SK-MEL-5 (cell line): Measurements from ENCODE around the gene TMEM52. TPM values are rescaled to one million over a fixed set of nuclear protein-coding genes. Genes with fewer than 3 reads are reported as not detected.

Experiments used
- DNase-seq: peaks from one replicate; pipeline ENCODE4 v3.0.0-alpha.2; 2016; ENCODE audit warnings: low read depth, low spot score
- in situ Hi-C: cut with HindIII; loops from 2 replicates; pipeline ENCODE4 v1.10.0; 2016; ENCODE audit warnings: low sequenced_read_pairs, high pct_unique_total_duplicates, low pct_unique_long_range_greater_than_20kb
- total RNA-seq: library from RNA; depleted of rRNA; stranded (reverse); fragments of >200 nt; shearing (Covaris generic); gene quantifications from 2 replicates; pipeline ENCODE4 v1.2.3, GENCODE V29; 2014

Gene TMEM52
- total RNA-seq, 1 experiment from 2014 or later = not detected

DNA sequence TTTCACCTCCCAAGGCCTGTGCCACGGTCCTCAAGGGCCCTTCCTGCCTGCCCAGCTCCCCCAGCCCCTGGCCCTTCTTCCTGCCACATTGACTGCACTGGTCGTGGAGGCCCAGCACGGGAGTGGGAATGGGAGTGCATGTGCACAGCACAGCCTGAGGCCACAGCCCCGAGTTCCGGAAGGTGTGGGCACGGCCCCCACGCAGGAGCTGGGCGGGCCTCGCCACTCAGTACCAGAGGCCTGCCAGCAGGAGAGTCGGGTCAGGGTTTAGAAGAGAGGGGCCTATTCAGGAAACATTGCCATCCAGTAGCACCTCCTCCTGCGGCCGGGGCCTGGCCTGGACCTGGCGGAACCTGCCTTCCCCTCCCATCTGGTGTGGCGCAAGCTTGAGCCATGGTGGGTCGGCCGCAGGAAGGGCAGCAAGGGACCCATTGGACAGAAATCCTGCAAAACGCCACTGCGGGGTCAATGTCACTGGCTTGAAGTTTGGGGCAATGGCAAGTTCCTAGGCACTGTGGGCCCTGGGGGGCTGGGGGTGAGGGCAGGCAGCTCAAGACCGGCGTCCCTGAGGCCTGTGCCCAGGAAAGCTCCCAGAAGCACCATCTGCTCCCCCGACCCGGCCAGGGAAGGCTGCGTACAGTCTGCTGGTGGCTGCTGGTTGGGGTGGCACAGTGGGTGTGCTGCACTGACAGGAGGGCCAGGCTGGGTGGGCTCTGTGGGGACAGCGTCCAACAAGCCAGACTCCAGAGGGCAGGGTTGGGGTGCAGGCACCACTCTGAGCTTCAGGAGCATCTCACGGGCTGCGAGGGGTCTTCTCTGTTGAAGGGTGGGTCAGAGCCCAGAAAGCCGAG is 1.8 kb upstream of the TMEM52 start:
- in situ Hi-C loops = no loop called here

DNA sequence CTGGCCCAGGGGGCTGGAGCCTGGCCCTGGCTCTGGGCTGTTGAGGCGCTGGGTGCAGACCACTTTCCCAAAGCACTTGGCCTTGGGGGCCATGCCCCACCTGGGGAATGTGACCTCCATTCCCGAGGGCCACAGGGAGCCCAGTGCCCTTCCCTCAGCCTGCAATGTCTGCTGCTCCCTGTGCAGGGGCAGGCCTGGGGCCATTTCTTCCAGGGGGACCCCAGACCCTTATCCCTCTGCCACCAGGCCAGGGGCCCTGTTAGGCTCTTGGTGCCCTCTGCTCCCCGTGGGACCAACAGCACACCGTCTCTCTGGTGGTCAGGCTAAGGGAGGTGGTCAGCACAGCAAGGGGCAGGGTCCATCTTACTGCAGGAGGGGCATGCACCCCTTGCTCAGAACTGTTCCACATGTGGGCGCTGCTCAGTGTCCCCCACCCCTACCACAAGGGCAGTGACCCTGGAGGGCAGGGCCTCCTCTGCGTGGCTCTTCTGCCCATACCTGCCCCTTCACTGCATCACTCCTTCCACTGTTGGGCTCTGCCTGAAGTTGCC is 1.1 kb upstream of the TMEM52 start:
- in situ Hi-C loops = no loop called here
- DNase-seq = no peak

More for the DNA sequence above, 1.8 kb upstream of the TMEM52 start:
- no peak for DNase-seq

DNA sequence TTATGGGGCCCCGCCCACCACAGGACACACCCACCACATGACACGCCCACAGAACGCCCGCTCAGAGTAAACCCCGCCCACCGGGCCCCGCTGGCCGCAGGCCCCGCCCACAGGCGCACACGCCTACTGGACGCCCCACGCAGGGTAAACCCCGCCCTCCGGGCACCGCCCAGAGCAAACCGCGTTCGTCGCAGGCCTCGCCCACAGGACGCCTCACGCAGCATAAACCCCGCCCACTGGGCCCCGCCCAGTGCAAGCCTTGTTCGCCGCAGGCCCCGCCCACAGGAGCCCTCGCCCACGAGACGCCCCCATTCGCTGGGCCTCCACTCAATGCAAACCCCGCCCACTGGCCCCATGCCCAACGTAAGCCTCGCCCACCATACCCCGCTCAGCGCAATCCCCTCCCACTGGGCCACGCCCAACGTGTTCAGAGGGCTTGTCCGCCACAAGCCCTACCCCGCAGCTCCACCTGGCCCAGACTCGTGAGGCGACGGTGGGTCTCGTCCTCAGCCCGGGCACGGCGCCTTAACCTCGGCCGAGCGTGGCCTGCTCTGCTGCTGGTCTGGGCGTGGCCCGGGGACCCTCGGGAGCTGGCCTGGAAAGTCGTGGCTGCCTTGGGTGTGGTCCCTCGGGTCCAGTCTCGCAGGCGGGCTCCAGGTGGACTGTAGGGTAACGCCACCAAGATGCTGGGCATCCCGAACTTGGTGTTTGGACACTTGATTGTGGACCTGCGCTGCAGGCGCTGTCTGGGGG is 401 bp upstream of the TMEM52 start:
- DNase-seq = peak; percentile 95
- in situ Hi-C loops = no loop called here

DNA sequence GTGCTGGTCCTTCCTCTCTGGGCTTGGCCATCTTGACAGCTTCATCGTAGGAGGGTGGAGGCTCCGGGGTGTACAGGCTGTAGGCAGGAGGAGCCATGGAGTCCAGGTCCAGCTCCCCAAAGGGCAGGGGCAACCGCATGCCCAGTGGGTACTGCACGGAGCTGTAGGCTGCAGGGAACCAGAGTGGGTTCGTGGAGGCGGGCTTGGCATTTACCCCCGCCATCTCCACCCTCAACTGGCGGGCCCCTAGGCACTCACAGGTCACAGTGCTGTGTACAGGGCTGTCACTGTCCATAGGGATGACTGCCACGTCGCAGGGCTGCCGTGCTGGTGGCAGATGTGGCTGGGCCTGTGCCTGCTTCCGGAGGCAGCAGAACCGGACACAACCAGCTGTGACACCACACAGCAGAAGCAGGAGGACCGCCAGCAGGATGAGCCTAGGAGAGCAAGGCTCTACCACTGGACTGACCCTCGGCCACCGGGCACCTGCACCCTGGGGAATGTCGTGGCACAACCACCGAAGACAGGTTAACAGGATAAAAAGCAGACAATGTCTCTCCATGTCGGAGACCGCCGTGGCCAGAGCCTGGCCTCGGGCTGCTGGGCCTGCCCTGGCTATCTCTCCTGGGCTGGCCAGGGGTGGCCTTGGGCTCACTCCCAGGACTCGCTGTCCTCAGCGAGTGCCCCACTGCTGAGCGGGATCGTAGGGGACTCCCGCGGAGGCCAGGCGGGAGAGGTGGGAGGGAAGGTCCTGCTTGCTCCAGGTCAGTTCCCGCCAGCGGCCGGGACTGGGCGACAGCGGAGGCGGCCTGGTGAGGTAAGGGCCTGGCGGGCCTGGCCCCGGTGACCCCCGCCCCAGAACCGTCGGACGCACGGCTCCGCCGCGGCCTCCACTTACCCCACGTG is 831 bp downstream of the TMEM52 start:
- in situ Hi-C loops = no loop called here
- DNase-seq = no peak

DNA sequence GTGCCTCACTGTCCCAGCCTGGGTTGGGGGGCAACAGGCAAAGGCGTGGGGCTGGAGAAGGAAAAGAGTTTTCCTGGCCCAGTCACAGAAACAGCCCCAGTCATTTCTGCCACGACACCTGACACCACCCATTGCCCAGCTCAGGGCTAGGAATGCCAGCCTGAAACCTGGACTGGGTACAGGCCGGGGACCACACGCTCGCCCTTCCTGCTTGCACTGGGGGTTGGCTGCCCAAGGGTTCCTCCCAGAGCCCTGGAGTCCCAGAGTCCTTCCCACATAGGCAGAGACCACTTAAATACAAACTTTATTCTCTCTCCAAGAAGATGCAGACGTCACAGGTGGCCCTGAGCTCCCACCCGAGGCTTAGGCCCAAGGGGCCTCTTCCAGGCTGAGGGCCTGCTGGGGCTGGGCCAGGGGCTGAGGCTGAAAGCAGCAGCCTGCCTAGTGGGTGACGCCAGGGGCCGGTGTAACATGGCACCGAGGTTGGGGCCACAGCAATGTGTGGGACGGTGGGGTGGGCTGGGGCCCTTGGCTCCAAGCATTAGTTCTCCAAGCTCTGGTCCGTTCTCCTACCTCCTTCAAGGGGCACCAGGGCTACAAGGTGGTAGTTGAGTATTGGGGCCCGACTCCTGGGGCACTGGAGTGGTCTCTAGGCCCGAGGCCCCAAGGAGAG is 1.6 kb downstream of the TMEM52 start:
- in situ Hi-C loops = no loop called here
- no peak for DNase-seq

DNA sequence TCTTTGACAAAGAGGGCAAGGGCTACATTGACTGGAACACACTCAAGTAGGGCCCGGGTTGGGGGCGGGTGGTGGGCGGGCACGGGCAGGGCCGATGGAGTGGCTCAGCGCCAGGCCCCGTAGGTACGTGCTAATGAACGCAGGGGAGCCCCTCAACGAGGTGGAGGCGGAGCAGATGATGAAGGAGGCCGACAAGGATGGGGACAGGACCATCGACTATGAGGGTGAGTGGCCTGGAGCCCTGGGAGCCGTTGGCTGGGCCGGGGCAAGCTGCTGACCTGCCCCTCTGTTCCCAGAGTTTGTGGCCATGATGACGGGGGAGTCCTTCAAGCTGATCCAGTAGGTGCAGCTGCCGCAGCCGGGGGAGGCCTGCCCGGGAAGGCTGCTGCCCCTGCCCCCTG is 2.2 kb downstream of the TMEM52 start:
- no peak for DNase-seq
- in situ Hi-C loops = no loop called here

DNA sequence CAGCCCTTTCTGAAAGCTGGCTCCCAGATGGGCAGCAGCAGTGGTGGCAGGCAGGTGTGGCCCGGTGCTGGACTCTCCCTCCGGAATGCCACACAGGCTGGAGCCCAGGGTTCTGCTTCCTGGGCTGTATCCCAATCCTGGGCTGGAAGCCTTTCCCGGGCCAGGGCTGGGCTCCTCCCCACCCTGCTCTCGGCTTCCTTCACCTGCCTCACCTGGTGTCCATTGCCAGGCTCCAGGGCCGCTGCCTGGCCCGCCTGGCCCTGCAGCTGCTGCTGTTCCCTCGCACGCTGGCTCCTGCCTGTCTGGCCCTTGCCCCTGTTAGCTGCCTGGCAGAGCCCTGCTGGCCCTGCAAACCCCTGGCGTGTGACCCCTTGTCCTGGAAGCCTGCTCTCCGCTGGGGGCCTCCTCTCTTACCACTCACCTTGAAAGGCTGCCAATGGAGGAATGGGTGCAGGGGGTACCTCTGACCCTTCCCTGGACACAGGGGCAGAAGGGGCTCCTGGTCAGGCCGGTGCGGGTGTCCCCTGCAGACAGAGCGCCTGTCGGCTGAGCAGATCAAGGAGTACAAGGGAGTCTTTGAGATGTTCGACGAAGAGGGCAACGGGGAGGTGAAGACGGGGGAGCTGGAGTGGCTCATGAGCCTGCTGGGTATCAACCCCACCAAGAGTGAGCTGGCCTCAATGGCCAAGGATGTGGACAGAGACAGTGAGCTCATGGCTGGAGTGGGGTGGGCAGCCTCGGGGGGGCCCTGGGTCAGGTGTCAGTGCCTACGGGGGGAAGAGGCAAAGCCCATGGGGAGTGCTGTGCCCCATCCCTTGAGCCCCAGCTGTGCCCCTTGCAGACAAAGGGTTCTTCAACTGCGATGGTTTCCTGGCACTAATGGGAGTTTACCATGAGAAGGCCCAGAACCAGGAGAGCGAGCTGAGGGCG is 2.9 kb downstream of the TMEM52 start:
- DNase-seq = no peak
- in situ Hi-C loops = no loop called here

DNA sequence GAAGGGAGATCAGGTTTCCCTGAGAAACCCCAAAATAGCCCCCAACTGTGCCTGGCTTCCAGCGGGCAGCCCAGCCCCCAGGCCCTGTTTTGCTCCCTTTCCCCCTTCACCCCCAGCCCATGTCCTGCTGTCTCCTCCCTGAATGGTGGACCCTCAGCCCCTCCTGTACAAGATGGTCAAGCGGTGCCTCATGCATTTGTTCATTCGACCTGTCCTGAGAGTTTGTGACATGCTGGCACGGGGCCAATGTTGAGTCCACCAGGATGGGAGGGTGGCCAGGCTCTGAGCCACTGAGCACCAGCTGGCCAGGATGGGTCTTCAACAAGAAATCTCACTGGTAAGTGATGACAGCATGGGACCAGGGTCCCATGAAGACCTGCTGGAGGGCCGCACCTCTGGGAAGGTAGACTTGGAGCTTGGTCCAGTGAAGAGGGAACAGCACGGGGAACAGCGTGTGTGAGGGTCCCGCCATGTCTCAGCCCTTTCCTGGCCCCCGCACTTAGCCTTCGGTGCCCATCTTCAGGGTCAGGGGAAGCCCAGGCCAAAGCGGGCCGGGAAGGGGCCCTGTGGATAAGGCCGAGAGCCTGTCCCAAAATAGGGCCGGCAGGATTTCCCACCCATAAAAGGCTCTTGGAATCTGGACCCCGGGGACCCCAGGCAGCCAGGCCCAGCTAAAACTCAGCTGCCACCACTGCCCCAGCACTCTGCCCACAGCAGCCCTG is 3.9 kb downstream of the TMEM52 start, which contains the start of gene CALML6:
TSS of gene CALML6 (plus strand) at position 290 of the 722 bp plus-strand sequence. CDS start at position 311, 21 bp downstream.
- no peak for DNase-seq
- in situ Hi-C loops = no loop called here

DNA sequence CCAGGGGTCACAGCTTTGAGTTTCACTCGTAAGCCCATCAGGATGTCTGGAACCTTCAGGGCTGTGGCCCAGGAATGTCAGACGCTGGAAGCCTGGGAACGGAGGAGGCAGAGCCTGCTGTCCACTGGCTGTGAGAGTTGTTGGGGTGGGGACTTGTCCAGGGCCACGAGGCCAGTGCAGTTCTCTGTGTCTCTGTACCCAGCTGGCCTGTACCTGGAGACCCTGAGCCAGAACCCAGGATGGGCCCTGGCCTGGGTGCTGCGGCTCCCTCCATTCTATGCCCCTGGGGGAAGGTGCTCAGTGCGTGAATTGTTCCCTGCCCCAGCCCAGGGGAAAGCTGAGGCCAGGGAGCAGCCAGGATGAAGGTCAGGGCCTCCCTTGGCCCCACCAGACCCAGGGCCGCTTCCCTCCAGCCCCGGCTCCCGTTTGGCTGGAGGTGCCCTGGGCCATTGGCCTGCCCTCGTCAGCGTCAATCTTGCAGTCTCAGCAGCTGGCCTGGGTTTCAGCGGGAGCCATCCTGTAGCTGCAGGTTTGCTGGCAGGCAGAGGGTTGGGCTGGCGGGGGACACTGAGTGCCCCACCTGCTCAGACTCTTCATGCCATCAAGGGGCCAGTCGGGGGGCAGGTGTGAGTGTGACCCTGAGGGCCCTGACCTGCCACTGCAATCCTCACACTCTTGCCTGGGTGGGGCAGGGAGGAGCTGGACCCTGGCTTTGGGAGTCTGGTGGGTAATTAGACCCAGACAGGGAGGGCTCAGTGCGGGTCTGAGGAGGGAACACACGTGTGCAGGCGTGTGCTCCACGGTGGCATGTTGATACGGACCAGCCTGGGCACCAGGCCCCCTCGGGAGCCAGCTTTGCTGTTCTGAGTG is 4.7 kb downstream of the TMEM52 start:
- in situ Hi-C loops = no loop called here

DNA sequence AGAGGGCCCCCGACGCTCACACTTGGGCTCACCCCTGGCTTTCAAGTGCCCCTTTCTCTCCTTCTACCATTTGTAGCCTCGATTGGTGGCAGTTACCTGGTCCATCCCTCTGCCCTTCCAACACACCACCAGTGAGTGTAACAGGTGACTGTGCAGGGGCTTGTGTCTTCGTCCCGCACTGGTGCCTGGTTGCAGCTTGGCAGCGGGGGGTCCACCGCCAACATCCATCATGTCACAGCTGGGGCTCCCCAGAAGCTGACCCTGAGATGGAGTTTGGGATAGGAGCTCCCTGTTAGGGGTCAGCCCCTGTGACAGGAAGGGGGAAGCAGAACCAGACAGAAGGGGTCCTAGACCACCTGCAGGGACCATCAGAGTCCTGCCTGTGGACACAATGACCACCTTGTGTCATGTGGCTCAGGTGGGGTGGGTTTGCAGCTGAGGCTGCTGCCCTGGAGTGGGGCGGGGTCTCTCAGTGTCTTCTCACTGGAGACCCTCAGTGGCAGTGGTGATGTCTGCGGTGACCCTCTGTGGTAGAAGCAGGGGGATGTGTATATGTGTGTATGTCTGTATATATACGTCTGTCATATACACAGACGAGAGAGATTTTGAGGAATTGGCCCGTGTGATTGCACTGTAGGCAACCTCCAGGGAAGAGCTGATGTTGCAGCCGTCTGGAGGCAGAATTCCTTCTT is 7.6 kb downstream of the TMEM52 start:
- DNase-seq = no peak
- in situ Hi-C loops = no loop called here

More for the DNA sequence above, 4.7 kb downstream of the TMEM52 start:
- DNase-seq = no peak

DNA sequence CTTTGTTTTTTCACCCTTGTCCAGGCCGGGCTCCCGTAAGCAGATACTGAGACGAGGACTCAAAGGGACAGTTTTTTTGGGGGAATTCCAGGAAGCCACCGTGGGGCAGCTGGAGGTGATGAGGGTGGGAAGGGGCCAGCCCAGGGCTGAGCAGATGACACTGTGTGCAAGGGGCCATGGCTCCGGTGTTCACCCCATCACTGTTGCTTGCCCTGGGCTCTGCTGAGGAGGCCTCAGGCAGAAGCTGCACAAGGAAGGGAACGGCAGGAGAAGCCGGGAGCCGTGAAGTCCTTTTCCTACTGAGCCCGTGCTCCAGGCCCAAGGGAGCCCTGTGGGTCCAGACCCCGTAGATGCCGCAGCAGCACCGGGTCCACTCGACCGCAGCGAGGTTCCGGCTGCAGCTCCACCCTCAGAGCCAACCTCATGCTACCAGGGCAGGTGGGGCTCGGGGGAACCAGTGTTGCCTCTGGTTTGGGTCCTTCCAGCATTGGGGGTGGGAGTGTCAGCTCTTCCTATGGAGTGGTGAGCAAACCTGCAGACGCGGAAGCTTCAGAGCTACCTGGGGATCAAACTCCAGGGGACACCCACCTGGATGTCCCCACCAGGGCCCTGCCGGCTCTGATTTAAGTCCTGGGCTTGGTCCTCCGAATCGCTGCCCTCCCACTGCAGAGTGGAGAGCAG is 8.3 kb downstream of the TMEM52 start:
- in situ Hi-C loops = no loop called here

DNA sequence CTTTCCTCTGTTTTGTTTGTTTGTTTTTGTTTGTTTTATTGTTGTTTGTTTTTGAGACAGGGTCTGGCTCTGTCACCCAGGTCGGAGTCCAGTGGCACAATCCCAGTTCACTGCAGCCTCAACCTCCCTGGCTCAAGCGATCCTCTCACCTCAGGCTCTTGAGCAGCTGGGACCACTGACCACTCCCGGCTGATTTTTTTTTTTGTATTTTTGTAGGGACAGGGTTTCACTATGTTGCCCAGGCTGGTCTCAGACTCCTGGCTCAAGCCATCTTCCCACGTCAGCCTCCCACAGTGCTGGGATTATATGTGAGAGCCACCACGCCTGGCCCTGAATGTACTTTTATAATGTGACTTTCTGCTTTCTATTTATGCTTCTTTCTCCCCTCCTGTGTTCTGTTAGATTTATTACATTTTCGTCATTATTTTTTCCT is 9.0 kb downstream of the TMEM52 start:
- no peak for DNase-seq
- in situ Hi-C loops = no loop called here

More for the DNA sequence above, 8.3 kb downstream of the TMEM52 start:
- no peak for DNase-seq

DNA sequence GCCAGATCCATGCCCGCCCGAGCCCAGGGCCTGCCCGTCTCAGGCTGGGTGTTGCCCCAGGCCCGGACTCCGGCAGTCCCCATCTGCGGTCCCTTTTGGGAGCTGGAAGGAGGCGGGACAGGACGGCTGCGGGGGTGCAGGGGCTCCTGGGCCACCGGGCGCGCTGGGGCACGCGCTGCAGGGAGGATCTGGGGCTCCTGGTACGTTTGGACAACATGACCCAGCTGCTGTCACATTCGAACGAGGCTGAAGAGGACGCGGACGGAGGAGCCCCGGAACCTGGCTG is 10.6 kb downstream of the TMEM52 start:
- DNase-seq = no peak
- in situ Hi-C loops = no loop called here
